Measurements from ENCODE around the gene CA12.
"Not testable (repeated sequence)": the region's sequence is repeated elsewhere in the genome, so short reads cannot be mapped to it uniquely, and the experiment has no call there.

CA12 gene

DNA sequence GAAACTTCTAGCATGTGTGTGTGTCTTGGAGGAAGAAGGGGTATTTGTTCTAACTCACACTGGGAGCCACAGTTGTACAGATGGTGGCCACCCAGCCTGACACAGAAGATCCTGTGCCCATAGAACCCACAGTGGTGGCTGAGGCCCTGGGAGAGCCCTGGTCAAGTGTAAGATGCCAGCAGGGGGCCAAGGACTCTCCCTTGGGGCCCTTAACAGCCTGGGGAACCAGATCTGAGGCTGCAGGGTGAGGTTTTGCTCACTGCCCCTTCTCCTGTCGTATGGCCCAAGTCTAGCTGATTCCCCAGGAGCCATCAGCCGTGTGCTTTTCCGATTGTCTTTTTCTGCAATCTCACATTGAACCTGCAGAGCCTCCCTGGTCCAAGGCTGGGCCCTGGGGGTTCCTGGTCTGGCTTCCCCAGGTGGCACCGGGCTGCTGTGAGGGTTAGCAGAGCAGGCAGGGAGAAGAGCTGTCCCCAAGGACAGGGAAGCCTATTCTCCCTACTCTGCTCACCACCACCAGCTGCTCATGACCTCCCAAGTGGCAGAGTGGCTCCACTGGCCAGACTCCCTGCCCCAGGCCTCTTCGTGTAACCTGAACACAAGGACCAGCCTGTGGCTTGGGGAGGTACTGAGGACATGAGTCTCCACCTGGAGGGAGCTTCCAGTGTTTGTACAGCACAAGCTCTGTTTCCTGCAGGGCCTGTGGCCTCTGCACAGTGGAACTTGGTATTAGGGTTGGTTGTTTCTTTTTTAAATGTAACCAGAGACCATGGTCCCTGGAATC, 51.9 kb downstream of the CA12 start:
- Histone ChIP-seq H3K4me3 (ENCODE audit: low read depth in 1 of 2, low read length in 2 of 2) (no peak overlapping the region), H3K27ac (ENCODE audit: low read depth, low read length) (no peak overlapping the region), H3K36me3 (ENCODE audit: control insufficient read depth in 1 of 2, insufficient read depth in 2 of 2, low read length in 2 of 2) (no peaks in the 10 kb centered on the region), H3K9me3 (ENCODE audit: control insufficient read depth in 1 of 2, low read length in 2 of 2) (no peaks in the 10 kb centered on the region), H3K4me1 (ENCODE audit: control insufficient read depth in 1 of 2, insufficient read depth in 2 of 2, low read length in 2 of 2) (no peaks in the 10 kb centered on the region), H3K27me3 (ENCODE audit: control insufficient read depth in 1 of 2, insufficient read depth in 2 of 2, low read length in 2 of 2) (no peaks in the 10 kb centered on the region), H3K9ac (ENCODE audit: low read depth in 1 of 2, low read length in 2 of 2) (no peak overlapping the region)

DNA sequence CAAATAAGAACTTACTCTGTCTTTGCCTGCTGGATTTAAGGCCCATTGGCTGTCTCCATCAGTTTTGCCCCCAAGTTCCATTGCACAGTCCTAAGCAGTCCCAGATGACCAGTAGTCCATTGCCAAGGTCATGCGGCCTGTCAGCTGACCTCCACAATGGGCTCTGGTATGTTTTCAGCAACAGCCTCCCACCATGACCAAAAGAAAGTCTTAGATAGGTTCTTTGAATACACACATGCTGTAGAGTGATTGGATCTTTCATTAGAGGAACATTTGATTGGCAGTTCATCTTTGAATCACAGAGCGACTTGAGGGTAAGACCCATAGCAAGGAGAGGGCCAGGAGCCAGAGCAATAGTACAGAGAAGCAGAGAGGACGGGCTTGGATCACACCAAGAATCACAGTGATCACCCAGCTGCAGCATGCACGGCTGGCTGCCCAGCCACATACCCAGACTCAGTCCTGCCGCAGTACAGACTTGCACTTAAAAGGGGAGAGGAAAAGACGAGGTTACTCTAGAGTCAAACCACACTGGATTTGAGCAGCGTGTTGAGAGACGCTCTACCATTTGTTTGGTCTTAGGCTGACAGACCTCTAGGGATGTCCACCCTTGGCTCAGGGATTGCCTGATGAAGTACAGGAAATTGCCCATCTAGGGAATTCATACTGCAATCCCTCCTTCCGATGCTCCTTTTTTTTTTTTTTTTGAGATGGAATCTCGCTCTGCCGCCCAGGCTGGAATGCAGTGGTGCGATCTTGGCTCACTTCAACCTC, 53.8 kb downstream of the CA12 start:
- no peaks in the 10 kb centered on the region for H3K36me3 ChIP-seq (ENCODE audit: control insufficient read depth in 1 of 2, insufficient read depth in 2 of 2, low read length in 2 of 2)
- H3K9ac ChIP-seq (ENCODE audit: low read depth in 1 of 2, low read length in 2 of 2): no peak overlapping the region
- no peaks in the 10 kb centered on the region for H3K4me1 ChIP-seq (ENCODE audit: control insufficient read depth in 1 of 2, insufficient read depth in 2 of 2, low read length in 2 of 2)
- no peaks in the 10 kb centered on the region for H3K27me3 ChIP-seq (ENCODE audit: control insufficient read depth in 1 of 2, insufficient read depth in 2 of 2, low read length in 2 of 2)
- H3K9me3 ChIP-seq (ENCODE audit: control insufficient read depth in 1 of 2, low read length in 2 of 2): no peaks in the 10 kb centered on the region
- H3K4me3 ChIP-seq (ENCODE audit: low read depth in 1 of 2, low read length in 2 of 2): no peak overlapping the region
- no peak overlapping the region for H3K27ac ChIP-seq (ENCODE audit: low read depth, low read length)

- H3K9me3 ChIP-seq (ENCODE audit: control insufficient read depth in 1 of 2, low read length in 2 of 2): no peaks in the 10 kb centered on the region
- no peak overlapping the region for H3K9ac ChIP-seq (ENCODE audit: low read depth in 1 of 2, low read length in 2 of 2)
- no peaks in the 10 kb centered on the region for H3K36me3 ChIP-seq (ENCODE audit: control insufficient read depth in 1 of 2, insufficient read depth in 2 of 2, low read length in 2 of 2)
- no peak overlapping the region for H3K4me3 ChIP-seq (ENCODE audit: low read depth in 1 of 2, low read length in 2 of 2)
- H3K27ac ChIP-seq (ENCODE audit: low read depth, low read length): no peak overlapping the region
- H3K27me3 ChIP-seq (ENCODE audit: control insufficient read depth in 1 of 2, insufficient read depth in 2 of 2, low read length in 2 of 2): no peaks in the 10 kb centered on the region
- H3K4me1 ChIP-seq (ENCODE audit: control insufficient read depth in 1 of 2, insufficient read depth in 2 of 2, low read length in 2 of 2): no peaks in the 10 kb centered on the region
Measured at GRCh38 chr15:63324770-63325169, 56.9 kb downstream of the CA12 start.

DNA sequence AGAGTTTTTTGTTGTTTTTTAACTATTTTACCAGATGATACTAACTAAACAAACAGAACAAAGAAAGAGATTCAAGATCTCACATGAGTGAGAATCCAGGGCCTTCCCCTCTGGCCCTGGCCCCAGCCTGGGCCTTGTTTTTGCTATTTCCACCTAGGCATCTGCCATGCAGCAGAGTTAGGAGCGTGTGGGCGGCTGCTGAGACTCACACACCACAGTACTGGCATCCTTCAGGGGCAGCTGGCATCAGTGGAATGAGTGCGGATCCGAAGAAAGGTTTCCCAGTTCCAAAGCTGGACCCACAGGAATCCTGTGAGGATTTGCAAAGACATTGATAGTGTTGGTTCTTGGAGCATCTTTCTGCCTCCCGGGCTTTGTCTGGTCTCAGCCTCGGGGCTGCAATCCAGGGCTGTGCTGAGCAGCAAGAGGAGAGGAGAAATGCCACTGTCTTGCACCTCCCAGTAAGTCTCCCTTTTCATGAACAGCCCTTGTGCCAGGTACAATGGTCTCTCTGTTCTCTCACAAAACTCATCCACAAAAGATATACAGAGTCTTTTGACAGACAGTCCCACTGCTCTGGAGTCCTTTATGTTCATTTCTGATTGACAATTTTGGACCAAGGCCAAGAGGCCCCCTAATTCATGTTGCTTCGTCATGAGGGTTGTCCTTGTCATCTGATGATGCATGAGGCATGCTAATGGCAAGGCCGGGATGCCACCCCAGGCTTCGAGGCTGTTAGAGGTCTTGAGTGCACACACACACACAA, 57.7 kb downstream of the CA12 start:
- Histone ChIP-seq H3K36me3 (ENCODE audit: control insufficient read depth in 1 of 2, insufficient read depth in 2 of 2, low read length in 2 of 2) (no peaks in the 10 kb centered on the region), H3K9ac (ENCODE audit: low read depth in 1 of 2, low read length in 2 of 2) (no peak overlapping the region), H3K27ac (ENCODE audit: low read depth, low read length) (no peak overlapping the region)

DNA sequence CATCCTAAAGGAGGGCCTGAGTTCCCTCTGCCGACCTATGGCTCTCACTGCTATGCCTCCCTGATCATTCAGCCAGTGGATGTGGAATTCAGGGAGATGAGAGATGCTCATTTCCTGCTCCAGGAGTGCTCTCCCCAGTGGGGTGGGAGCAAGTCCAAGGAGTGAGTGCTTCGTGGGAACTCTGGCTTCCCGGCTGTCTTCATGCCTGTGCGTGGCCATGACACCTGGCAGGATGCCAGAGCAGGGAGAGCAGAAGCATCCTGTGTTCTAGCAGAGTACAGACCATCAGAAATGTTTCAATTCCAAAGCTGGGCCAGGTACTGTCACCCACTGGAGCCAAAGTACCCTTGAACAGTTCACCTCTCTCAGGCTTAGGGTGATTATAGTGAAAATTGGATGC, 59.1 kb downstream of the CA12 start:
- no peak overlapping the region for H3K9ac ChIP-seq (ENCODE audit: low read depth in 1 of 2, low read length in 2 of 2)
- H3K9me3 ChIP-seq (ENCODE audit: control insufficient read depth in 1 of 2, low read length in 2 of 2): no peaks in the 10 kb centered on the region
- H3K27me3 ChIP-seq (ENCODE audit: control insufficient read depth in 1 of 2, insufficient read depth in 2 of 2, low read length in 2 of 2): no peaks in the 10 kb centered on the region
- no peaks in the 10 kb centered on the region for H3K4me1 ChIP-seq (ENCODE audit: control insufficient read depth in 1 of 2, insufficient read depth in 2 of 2, low read length in 2 of 2)
- no peak overlapping the region for H3K27ac ChIP-seq (ENCODE audit: low read depth, low read length)
- no peak overlapping the region for H3K4me3 ChIP-seq (ENCODE audit: low read depth in 1 of 2, low read length in 2 of 2)
- H3K36me3 ChIP-seq (ENCODE audit: control insufficient read depth in 1 of 2, insufficient read depth in 2 of 2, low read length in 2 of 2): no peaks in the 10 kb centered on the region

More for the DNA sequence above, 57.7 kb downstream of the CA12 start:
- no peak overlapping the region for H3K4me3 ChIP-seq (ENCODE audit: low read depth in 1 of 2, low read length in 2 of 2)
- H3K27me3 ChIP-seq (ENCODE audit: control insufficient read depth in 1 of 2, insufficient read depth in 2 of 2, low read length in 2 of 2): no peaks in the 10 kb centered on the region
- no peaks in the 10 kb centered on the region for H3K9me3 ChIP-seq (ENCODE audit: control insufficient read depth in 1 of 2, low read length in 2 of 2)
- H3K4me1 ChIP-seq (ENCODE audit: control insufficient read depth in 1 of 2, insufficient read depth in 2 of 2, low read length in 2 of 2): no peaks in the 10 kb centered on the region

GRCh38 chr15:63321462-63321861, 60.2 kb downstream of the CA12 start:
- H3K36me3 ChIP-seq (ENCODE audit: control insufficient read depth in 1 of 2, insufficient read depth in 2 of 2, low read length in 2 of 2): no peaks in the 10 kb centered on the region

DNA sequence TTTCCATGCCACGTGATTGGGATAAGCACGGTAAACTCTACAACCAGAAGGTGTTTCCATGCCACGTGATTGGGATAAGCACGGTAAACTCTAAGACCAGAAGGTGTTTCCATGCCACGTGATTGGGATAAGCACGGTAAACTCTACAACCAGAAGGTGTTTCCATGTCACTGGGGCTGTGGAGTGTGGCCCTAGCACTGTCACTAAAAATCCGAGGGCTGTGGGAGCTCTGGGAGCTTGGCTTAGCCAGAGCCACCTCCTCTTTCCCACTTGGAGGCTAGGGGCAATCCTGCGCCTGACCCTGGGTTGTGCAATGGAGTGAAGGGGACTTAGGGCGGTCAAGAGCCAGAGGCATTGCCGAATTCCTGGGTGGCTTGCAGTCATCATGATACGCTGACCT, 60.7 kb downstream of the CA12 start:
- not testable (repeated sequence) for H3K4me1 ChIP-seq (ENCODE audit: control insufficient read depth in 1 of 2, insufficient read depth in 2 of 2, low read length in 2 of 2); H3K4me3 ChIP-seq (ENCODE audit: low read depth in 1 of 2, low read length in 2 of 2); H3K27me3 ChIP-seq (ENCODE audit: control insufficient read depth in 1 of 2, insufficient read depth in 2 of 2, low read length in 2 of 2); H3K9me3 ChIP-seq (ENCODE audit: control insufficient read depth in 1 of 2, low read length in 2 of 2); H3K36me3 ChIP-seq (ENCODE audit: control insufficient read depth in 1 of 2, insufficient read depth in 2 of 2, low read length in 2 of 2); H3K9ac ChIP-seq (ENCODE audit: low read depth in 1 of 2, low read length in 2 of 2); H3K27ac ChIP-seq (ENCODE audit: low read depth, low read length)

More at GRCh38 chr15:63321462-63321861, 60.2 kb downstream of the CA12 start:
- H3K9me3 ChIP-seq (ENCODE audit: control insufficient read depth in 1 of 2, low read length in 2 of 2): no peaks in the 10 kb centered on the region
- no peaks in the 10 kb centered on the region for H3K4me1 ChIP-seq (ENCODE audit: control insufficient read depth in 1 of 2, insufficient read depth in 2 of 2, low read length in 2 of 2)
- H3K9ac ChIP-seq (ENCODE audit: low read depth in 1 of 2, low read length in 2 of 2): no peak overlapping the region
- no peak overlapping the region for H3K4me3 ChIP-seq (ENCODE audit: low read depth in 1 of 2, low read length in 2 of 2)
- H3K27me3 ChIP-seq (ENCODE audit: control insufficient read depth in 1 of 2, insufficient read depth in 2 of 2, low read length in 2 of 2): no peaks in the 10 kb centered on the region
- no peak overlapping the region for H3K27ac ChIP-seq (ENCODE audit: low read depth, low read length)

GRCh38 chr15:63320446-63320845, 61.2 kb downstream of the CA12 start:
- H3K9me3 ChIP-seq (ENCODE audit: control insufficient read depth in 1 of 2, low read length in 2 of 2); H3K27me3 ChIP-seq (ENCODE audit: control insufficient read depth in 1 of 2, insufficient read depth in 2 of 2, low read length in 2 of 2); H3K36me3 ChIP-seq (ENCODE audit: control insufficient read depth in 1 of 2, insufficient read depth in 2 of 2, low read length in 2 of 2); H3K4me3 ChIP-seq (ENCODE audit: low read depth in 1 of 2, low read length in 2 of 2); H3K9ac ChIP-seq (ENCODE audit: low read depth in 1 of 2, low read length in 2 of 2); H3K27ac ChIP-seq (ENCODE audit: low read depth, low read length); H3K4me1 ChIP-seq (ENCODE audit: control insufficient read depth in 1 of 2, insufficient read depth in 2 of 2, low read length in 2 of 2): not testable (repeated sequence)

DNA sequence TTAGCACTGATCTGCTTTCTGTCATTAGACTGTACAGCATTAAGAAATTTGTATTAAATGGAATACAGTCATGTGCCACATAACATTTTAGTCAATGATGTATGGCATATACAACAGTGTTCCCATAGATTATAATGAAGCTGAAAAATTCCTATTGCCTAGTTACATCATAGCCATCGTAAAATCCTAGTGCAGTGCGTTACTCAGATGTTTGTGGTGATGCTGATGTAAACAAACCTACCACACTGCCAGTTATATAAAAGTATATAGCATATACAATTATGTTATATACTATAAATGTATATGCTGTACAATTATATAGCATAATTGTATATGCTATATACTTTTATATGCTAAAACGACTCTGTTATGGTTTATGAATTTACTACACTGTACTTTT, 62.6 kb downstream of the CA12 start:
- no peaks in the 10 kb centered on the region for H3K27me3 ChIP-seq (ENCODE audit: control insufficient read depth in 1 of 2, insufficient read depth in 2 of 2, low read length in 2 of 2)
- no peaks in the 10 kb centered on the region for H3K9me3 ChIP-seq (ENCODE audit: control insufficient read depth in 1 of 2, low read length in 2 of 2)
- H3K9ac ChIP-seq (ENCODE audit: low read depth in 1 of 2, low read length in 2 of 2): no peak overlapping the region
- H3K36me3 ChIP-seq (ENCODE audit: control insufficient read depth in 1 of 2, insufficient read depth in 2 of 2, low read length in 2 of 2): no peaks in the 10 kb centered on the region
- H3K4me3 ChIP-seq (ENCODE audit: low read depth in 1 of 2, low read length in 2 of 2): no peak overlapping the region
- H3K27ac ChIP-seq (ENCODE audit: low read depth, low read length): no peak overlapping the region
- no peaks in the 10 kb centered on the region for H3K4me1 ChIP-seq (ENCODE audit: control insufficient read depth in 1 of 2, insufficient read depth in 2 of 2, low read length in 2 of 2)

GRCh38 chr15:63318344-63318743, 63.3 kb downstream of the CA12 start:
- Histone ChIP-seq H3K4me1 (ENCODE audit: control insufficient read depth in 1 of 2, insufficient read depth in 2 of 2, low read length in 2 of 2) (no peaks in the 10 kb centered on the region), H3K36me3 (ENCODE audit: control insufficient read depth in 1 of 2, insufficient read depth in 2 of 2, low read length in 2 of 2) (no peaks in the 10 kb centered on the region), H3K9ac (ENCODE audit: low read depth in 1 of 2, low read length in 2 of 2) (no peak overlapping the region), H3K9me3 (ENCODE audit: control insufficient read depth in 1 of 2, low read length in 2 of 2) (no peaks in the 10 kb centered on the region), H3K4me3 (ENCODE audit: low read depth in 1 of 2, low read length in 2 of 2) (no peak overlapping the region), H3K27me3 (ENCODE audit: control insufficient read depth in 1 of 2, insufficient read depth in 2 of 2, low read length in 2 of 2) (no peaks in the 10 kb centered on the region), H3K27ac (ENCODE audit: low read depth, low read length) (no peak overlapping the region)
